ENCODE data around the gene RNU1-4. TPM values are rescaled to one million over a fixed set of nuclear protein-coding genes. Genes with fewer than 3 reads are reported as not detected.

Gene RNU1-4
- 1,000 to 10,000 TPM; 1,658 to 2,872 TPM for total RNA-seq

DNA sequence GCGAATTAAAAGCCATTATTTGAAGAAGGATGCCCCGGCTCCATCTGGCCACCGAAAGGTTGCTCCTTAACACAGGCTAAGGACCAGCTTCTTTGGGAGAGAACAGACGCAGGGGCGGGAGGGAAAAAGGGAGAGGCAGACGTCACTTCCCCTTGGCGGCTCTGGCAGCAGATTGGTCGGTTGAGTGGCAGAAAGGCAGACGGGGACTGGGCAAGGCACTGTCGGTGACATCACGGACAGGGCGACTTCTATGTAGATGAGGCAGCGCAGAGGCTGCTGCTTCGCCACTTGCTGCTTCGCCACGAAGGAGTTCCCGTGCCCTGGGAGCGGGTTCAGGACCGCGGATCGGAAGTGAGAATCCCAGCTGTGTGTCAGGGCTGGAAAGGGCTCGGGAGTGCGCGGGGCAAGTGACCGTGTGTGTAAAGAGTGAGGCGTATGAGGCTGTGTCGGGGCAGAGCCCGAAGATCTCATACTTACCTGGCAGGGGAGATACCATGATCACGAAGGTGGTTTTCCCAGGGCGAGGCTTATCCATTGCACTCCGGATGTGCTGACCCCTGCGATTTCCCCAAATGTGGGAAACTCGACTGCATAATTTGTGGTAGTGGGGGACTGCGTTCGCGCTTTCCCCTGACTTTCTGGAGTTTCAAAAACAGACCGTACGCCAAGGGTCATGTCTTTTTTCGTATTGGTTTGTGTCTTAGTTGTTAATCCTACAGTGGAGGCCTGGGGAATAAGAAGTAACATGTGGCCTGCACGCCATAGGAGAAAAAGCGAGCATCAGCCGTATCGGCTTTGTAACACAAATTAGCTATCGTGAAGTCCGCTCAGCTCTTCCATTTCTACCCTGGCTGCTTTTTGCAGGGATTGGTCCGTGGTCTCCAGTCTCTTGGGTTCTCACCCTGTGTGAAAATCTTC lies at the start of gene RNU1-4:
TSS of gene RNU1-4 (plus strand) at position 470 of the 918 bp plus-strand sequence.

Other genes with a start within 250 kb of the RNU1-4 start
- 1,000 to 10,000 TPM; 1,658 to 2,872 TPM for gene RNU1-1, start 226.2 kb upstream of the RNU1-4 start, total RNA-seq
- gene NBPF1, start 127.0 kb upstream of the RNU1-4 start, total RNA-seq = 1 to 10 TPM; 2.6 to 2.9 TPM
- gene RNU1-3, start 73.6 kb upstream of the RNU1-4 start, total RNA-seq = 1,000 to 10,000 TPM; 1,658 to 2,872 TPM
- 1,000 to 10,000 TPM; 1,658 to 2,872 TPM for gene RNU1-2, start 155.5 kb downstream of the RNU1-4 start, total RNA-seq
- gene CROCC, start 181.4 kb downstream of the RNU1-4 start, total RNA-seq = 10 to 100 TPM; 27.4 to 32.1 TPM
- not detected for gene MFAP2, start 240.1 kb downstream of the RNU1-4 start, total RNA-seq